ENCODE data around the gene PTPRK.

- TF ChIP-seq CEBPB (IDR thresholded peaks at IDR 0.05; ENCODE audit: low read depth, low read length) = no peak
- TF ChIP-seq CTCF (IDR thresholded peaks at IDR 0.05; ENCODE audit: control extremely low read depth in 1 of 3, insufficient read depth in 1 of 3, low read depth in 1 of 3, low read length in 3 of 3) = no peak
- TF ChIP-seq SUZ12 (IDR thresholded peaks at IDR 0.05; ENCODE audit: low read length) = no peak
Measured at GRCh38 chr6:128425856-128426255, 94.5 kb downstream of the PTPRK start.
